ENCODE data around the gene SLC10A7. TPM values are rescaled to one million over a fixed set of nuclear protein-coding genes. Genes with fewer than 3 reads are reported as not detected.

Gene SLC10A7
- total and polyA plus RNA-seq, 2 of the 8 experiments (the other 6 are each of a cell fraction or from before 2014, with no cell fraction given) = 2.5 to 2.9 TPM

GRCh38 chr4:146229406-146229805, 292.3 kb downstream of the SLC10A7 start:
- Histone ChIP-seq H3K27me3 (replicated peaks in 1 of 4; ENCODE audit: control insufficient read depth in 3 of 4, extremely low read depth in 1 of 4, insufficient read depth in 3 of 4, low read length in 3 of 4) (no peaks in the 10 kb centered on the region), H3K23ac (ENCODE audit: insufficient read length) (no peak overlapping the region), H2BK5ac (ENCODE audit: low read depth, low read length) (no peak overlapping the region), H3K79me1 (ENCODE audit: low read depth, low read length) (no peaks in the 10 kb centered on the region), H3K4me3 (ENCODE audit: extremely low read depth in 1 of 4, insufficient read depth in 2 of 4, low read depth in 3 of 4, low read length in 4 of 4) (no peak overlapping the region), H3K14ac (ENCODE audit: insufficient read length) (no peak overlapping the region), H3K27ac (ENCODE audit: low read depth, low read length) (no peak overlapping the region), H3K9me3 (ENCODE audit: insufficient read depth in 2 of 2, low read depth in 1 of 2, low read length in 1 of 2) (no peaks in the 10 kb centered on the region; a peak in 1 of 4 replicates), H4K8ac (ENCODE audit: extremely low read depth, insufficient read depth, low read length) (no peak overlapping the region), H3K9ac (replicated peaks in 1 of 4; ENCODE audit: extremely low read depth in 1 of 4, low read depth in 3 of 4, low read length in 3 of 4) (no peak overlapping the region), H4K20me1 (replicated peaks in 1 of 2; ENCODE audit: control insufficient read depth in 1 of 2, insufficient read depth in 2 of 2, low read length in 2 of 2) (no peaks in the 10 kb centered on the region), H3K18ac (ENCODE audit: extremely low read depth, low read length) (no peak overlapping the region), H3K23me2 (ENCODE audit: low read depth, low read length) (no peaks in the 10 kb centered on the region), H2BK20ac (ENCODE audit: low read length) (no peak overlapping the region), H3K4me1 (replicated peaks in 1 of 4; ENCODE audit: control insufficient read depth in 3 of 4, insufficient read depth in 4 of 4, low read length in 3 of 4) (no peaks in the 10 kb centered on the region), H2BK15ac (ENCODE audit: low read length) (no peak overlapping the region), H3K36me3 (ENCODE audit: control insufficient read depth in 2 of 4, insufficient read depth in 4 of 4, low read length in 3 of 4) (no peaks in the 10 kb centered on the region), H4K91ac (replicated peaks; ENCODE audit: insufficient read length, low read length) (no peak overlapping the region), H2BK12ac (ENCODE audit: low read depth, low read length) (no peak overlapping the region), H2AFZ (ENCODE audit: low read length) (no peak overlapping the region), H4K5ac (ENCODE audit: insufficient read length, low read depth, low read length) (no peak overlapping the region), H3K79me2 (ENCODE audit: control insufficient read depth in 1 of 2, insufficient read depth in 2 of 2, low read length in 2 of 2) (no peaks in the 10 kb centered on the region), H3K56ac (replicated peaks; ENCODE audit: insufficient read length, low read depth, low read length) (no peak overlapping the region), H2BK120ac (replicated peaks; ENCODE audit: low read depth, low read length) (no peak overlapping the region), H3K4me2 (ENCODE audit: insufficient read depth in 1 of 2, low read depth in 2 of 2, low read length in 2 of 2) (no peak overlapping the region), H2AK5ac (ENCODE audit: low read depth, low read length) (no peak overlapping the region), H3K4ac (replicated peaks; ENCODE audit: insufficient read length, low read depth, low read length) (no peak overlapping the region)
- no peak for DNase-seq (ENCODE audit: low read depth in 1 of 2, low spot score in 2 of 2)
- ChIA-PET POLR2A (ENCODE audit: partially characterized antibody) (no interaction called here), CTCF (ENCODE audit: partially characterized antibody) (interaction anchor here (0.8 to 1.5 kb wide), 4 partner anchors 11 to 396 kb away, joined by 3 to 8 read pairs (median 3); no protein-coding TSS in a partner anchor)
- TF ChIP-seq KDM5A (IDR thresholded peaks at IDR 0.05; ENCODE audit: low read length) (no peak), KDM1A (IDR thresholded peaks at IDR 0.05; ENCODE audit: borderline replicate concordance, low read length) (no peak), CHD2 (IDR thresholded peaks at IDR 0.05; ENCODE audit: low read length) (no peak), CEBPB (IDR thresholded peaks at IDR 0.05; ENCODE audit: low read depth, low read length) (peak; percentile 33; the same call in 1 of the 2 replicates), EP300 (IDR thresholded peaks at IDR 0.05; ENCODE audit: borderline replicate concordance in 1 of 2, low read depth in 2 of 2, low read length in 2 of 2) (no peak)
- FAIRE-seq = no peak
